SK-MEL-5 (cell line): ENCODE results near the gene ZNF354B. TPM values are rescaled to one million over a fixed set of nuclear protein-coding genes. Genes with fewer than 3 reads are reported as not detected.
A peak's percentile ranks its signal among the peaks of the same experiment; 100 is the strongest.
"Not testable (repeated sequence)": the region's sequence is repeated elsewhere in the genome, so short reads cannot be mapped to it uniquely, and the experiment has no call there.

Experiments used
- DNase-seq: peaks from one replicate; pipeline ENCODE4 v3.0.0-alpha.2; 2016; ENCODE audit warnings: low read depth, low spot score
- in situ Hi-C: cut with HindIII; loops from 2 replicates; pipeline ENCODE4 v1.10.0; 2016; ENCODE audit warnings: low sequenced_read_pairs, high pct_unique_total_duplicates, low pct_unique_long_range_greater_than_20kb
- small RNA-seq, 2 experiments: library from RNA; depleted of rRNA; stranded (forward); fragments of <200 nt; gene quantifications; one replicate each; pipeline ENCODE3, GENCODE V24; 2014
- total RNA-seq: library from RNA; depleted of rRNA; stranded (reverse); fragments of >200 nt; shearing (Covaris generic); gene quantifications from 2 replicates; pipeline ENCODE4 v1.2.3, GENCODE V29; 2014; rRNA removed

The ZNF354B gene
- total RNA-seq, 1 experiment from 2014 or later, result 6.7 TPM

GRCh38 chr5:178866946-178867345, 7.2 kb downstream of the ZNF354B start:
- in situ Hi-C loops, result no loop called here
- no peak for DNase-seq

GRCh38 chr5:178869577-178869976, 9.8 kb downstream of the ZNF354B start:
- in situ Hi-C loops, result no loop called here
- DNase-seq, result no peak

DNA sequence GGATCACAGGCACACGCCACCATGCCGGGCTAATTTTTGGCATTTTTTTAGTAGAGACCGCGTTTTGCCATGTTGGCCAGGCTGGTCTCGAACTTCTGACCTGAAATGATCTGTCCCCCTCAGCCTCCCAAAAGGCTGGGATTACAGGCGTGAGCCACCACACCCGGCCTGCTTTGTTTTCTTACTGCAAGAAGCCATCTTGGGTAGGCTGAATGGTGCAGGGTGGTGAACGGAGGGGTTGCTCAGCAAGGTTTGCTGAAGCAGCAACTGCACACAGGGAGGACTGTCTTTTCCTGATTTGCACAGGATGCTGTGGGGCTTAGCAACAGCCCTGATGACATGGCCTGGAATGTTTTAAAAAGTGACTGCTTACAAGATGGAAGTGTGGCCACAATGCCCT, 10.7 kb downstream of the ZNF354B start:
- in situ Hi-C loops, result no loop called here
- DNase-seq, result no peak

DNA sequence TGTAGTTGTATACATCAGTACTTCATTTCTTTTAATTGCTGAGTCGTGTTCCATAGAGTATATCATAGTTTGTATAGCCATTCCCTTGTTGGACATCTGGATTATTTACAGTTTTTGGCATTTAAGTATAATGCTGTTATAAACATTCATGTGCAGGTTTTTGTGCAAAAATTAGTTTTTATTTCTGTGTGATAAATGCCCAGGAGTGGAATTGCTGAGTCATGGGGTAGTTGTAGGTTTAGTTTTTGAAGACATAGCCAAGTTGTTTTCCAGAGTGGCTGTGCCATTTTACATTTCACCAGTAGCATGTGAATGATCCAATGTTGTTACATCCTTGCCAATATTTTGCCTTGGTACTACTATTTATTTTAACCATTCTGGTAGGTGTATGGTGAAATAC, 12.5 kb downstream of the ZNF354B start:
- DNase-seq, result no peak
- in situ Hi-C loops, result no loop called here

- DNase-seq, in situ Hi-C loops: not testable (repeated sequence)
Observed at GRCh38 chr5:178883115-178883694, 23.5 kb downstream of the ZNF354B start.

DNA sequence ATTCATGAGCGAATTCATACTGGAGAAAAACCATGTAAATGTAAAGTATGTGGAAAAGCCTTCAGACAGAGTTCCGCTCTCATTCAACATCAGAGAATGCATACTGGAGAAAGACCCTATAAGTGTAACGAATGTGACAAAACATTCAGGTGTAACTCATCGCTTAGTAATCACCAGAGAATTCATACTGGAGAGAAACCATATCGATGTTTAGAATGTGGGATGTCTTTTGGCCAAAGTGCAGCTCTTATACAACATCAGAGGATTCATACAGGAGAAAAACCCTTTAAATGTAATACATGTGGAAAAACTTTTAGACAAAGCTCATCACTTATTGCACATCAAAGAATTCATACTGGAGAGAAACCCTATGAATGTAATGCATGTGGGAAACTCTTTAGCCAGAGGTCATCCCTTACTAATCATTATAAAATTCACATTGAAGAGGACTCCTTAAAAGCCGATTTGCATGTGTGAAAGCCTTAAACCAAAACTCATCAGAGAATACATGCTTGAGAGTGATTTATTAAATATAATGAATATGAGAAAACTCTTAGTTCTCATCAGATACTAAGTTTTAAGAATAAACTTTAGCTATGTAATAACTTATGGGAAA, 24.2 kb downstream of the ZNF354B start:
- DNase-seq, result no peak
- in situ Hi-C loops, result no loop called here

- DNase-seq, result peak; percentile 3
Observed at GRCh38 chr5:178895615-178896571, 36.1 kb downstream of the ZNF354B start, which contains the start of gene ZFP2. ZFP2 (plus strand) TSS chr5:178895913; CDS start chr5:178931314, 35,401 bp downstream.

DNA sequence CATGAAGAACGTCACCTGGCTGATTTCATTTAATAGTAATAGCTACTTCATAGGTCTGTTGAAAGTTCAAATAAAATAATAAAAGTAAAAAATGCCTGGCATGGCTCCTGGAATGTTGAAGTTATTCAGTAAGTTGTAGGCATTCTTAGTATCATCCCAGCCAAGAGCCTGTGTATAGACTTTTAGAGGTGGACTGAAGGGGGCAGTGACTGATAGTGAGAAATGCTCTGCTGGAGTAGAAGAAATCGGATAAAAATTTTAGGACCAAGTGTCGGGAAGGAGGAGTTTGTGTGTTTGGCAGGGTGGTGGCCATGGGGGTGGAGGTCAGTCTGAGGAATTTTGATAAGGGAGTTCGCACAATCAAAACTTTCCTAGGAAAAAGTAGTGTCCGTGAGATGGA, 39.5 kb downstream of the ZNF354B start:
- DNase-seq, result no peak
- in situ Hi-C loops, result no loop called here

More at GRCh38 chr5:178895615-178896571, 36.1 kb downstream of the ZNF354B start, which contains the start of gene ZFP2:
- in situ Hi-C loops, result no loop called here

DNA sequence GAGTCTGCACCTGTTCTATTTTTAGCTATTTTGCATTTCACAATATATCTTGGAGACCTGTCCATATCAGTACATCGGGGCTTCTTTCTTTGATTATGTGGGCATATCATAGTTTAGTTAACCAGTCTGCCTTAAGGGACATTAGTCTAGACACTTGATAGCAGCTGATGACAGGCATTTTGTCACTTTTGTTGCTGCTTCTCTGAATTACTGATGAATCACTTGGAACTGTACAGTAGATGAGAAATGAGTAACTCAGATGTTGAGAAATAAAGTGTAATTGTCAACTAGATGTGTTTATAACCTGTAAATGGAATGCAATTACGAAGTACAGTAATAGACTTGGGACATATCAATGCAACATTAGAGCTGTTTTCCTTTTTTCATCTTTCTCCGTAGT, 43.1 kb downstream of the ZNF354B start:
- in situ Hi-C loops, result no loop called here
- DNase-seq, result no peak

GRCh38 chr5:178931846-178932760, 72.3 kb downstream of the ZNF354B start:
- DNase-seq, result no peak
- in situ Hi-C loops, result no loop called here

Small RNA genes within 50 kb of the gene (small RNA-seq; reads per million reads assigned to genes)
- gene AC126915.2 (0 reads per million in 2 experiments), gene AC126915.3 (0 reads per million in 2 experiments)

Other genes starting within 250 kb of the ZNF354B start
- gene CLK4, start 232.9 kb upstream of the ZNF354B start, total RNA-seq, result 7.3 and 8.2 TPM in 2 replicates
- gene ZNF354A, start 129.3 kb upstream of the ZNF354B start, total RNA-seq, result 7.3 and 8.0 TPM in 2 replicates
- gene ZFP2, start 36.0 kb downstream of the ZNF354B start, total RNA-seq, result 0.18 TPM in 1 of 2 replicates, not detected in the other
- gene ZNF454, start 81.2 kb downstream of the ZNF354B start, total RNA-seq, result not detected in 2 replicates
- not detected in 2 replicates for gene GRM6, start 135.4 kb downstream of the ZNF354B start, total RNA-seq
- gene ZNF879, start 163.9 kb downstream of the ZNF354B start, total RNA-seq, result 1.1 and 2.1 TPM in 2 replicates
- gene ZNF354C, start 200.4 kb downstream of the ZNF354B start, total RNA-seq, result 1.9 and 2.1 TPM in 2 replicates